ENCODE measurements around the gene CSKMT.
A peak's percentile ranks its signal among the peaks of the same experiment; 100 is the strongest.

The CSKMT gene

GRCh38 chr11:62708793-62709192, 43.7 kb downstream of the CSKMT start:
- peak overlapping the region; percentile 85 for H3K27ac ChIP-seq
- TF ChIP-seq, protein P1, sequence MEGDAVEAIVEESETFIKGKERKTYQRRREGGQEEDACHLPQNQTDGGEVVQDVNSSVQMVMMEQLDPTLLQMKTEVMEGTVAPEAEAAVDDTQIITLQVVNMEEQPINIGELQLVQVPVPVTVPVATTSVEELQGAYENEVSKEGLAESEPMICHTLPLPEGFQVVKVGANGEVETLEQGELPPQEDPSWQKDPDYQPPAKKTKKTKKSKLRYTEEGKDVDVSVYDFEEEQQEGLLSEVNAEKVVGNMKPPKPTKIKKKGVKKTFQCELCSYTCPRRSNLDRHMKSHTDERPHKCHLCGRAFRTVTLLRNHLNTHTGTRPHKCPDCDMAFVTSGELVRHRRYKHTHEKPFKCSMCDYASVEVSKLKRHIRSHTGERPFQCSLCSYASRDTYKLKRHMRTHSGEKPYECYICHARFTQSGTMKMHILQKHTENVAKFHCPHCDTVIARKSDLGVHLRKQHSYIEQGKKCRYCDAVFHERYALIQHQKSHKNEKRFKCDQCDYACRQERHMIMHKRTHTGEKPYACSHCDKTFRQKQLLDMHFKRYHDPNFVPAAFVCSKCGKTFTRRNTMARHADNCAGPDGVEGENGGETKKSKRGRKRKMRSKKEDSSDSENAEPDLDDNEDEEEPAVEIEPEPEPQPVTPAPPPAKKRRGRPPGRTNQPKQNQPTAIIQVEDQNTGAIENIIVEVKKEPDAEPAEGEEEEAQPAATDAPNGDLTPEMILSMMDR (IDR thresholded peaks at IDR 0.05) = no peak
- TF ChIP-seq ZFX (IDR thresholded peaks at IDR 0.05; ENCODE audit: borderline replicate concordance) = no peak

GRCh38 chr11:62709247-62710000, 44.3 kb downstream of the CSKMT start:
- peak overlapping the region; percentile 85 for H3K27ac ChIP-seq
- TF ChIP-seq, protein P1 (IDR thresholded peaks at IDR 0.05) = no peak
- TF ChIP-seq ZFX (IDR thresholded peaks at IDR 0.05; ENCODE audit: borderline replicate concordance) = no peak

DNA sequence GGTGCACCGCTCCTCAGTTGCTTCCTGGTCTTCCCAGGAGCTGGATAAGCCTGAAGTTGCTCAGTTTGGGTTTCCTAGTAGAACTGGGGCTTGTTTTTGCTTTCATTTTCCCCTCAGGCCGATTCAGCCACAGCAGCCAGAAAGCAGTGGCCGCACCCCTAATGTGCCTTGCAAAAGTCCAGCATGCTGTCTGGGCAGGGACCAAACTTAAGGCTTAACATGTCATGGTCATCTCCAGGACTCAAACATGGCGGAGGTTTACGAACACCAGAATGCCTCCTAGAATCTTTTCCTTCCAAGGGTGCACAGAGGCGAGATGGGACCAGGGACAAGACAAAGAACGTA, 44.9 kb downstream of the CSKMT start:
- TF ChIP-seq ZFX (IDR thresholded peaks at IDR 0.05; ENCODE audit: borderline replicate concordance) = no peak
- TF ChIP-seq, protein P1 (IDR thresholded peaks at IDR 0.05) = no peak
- H3K27ac ChIP-seq = peak overlapping the region; percentile 85

DNA sequence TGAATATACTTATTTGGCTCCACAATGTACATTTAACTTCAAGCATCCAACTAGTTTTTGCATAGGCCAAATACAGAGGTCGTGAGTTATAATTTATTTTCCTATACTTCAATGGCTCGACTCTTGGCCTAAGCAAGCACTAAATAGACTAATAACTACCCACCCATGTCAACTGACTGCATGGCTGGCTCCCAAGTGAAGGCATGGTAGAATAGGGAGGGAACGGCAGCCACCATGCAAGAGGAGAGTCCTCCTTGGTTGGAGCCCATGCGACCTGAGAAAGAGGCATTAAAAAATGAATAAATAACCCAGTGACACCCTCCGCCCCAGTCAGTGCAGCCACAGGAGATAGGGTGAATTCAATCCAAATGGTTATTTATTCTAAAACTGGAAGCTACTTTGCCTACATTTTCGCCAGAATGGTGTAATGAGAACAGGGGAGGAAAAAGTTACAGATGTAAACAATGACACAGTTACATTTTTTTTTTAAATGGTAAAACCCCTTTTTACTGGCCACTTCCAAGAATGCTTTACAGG, 47.2 kb downstream of the CSKMT start:
- no peak for TF ChIP-seq ZFX (IDR thresholded peaks at IDR 0.05; ENCODE audit: borderline replicate concordance)
- TF ChIP-seq, protein P1 (IDR thresholded peaks at IDR 0.05) = no peak
- 0 out of 2 replicates have a peak overlapping the region, but pooled peaks have one; percentile 13 for H3K27ac ChIP-seq

DNA sequence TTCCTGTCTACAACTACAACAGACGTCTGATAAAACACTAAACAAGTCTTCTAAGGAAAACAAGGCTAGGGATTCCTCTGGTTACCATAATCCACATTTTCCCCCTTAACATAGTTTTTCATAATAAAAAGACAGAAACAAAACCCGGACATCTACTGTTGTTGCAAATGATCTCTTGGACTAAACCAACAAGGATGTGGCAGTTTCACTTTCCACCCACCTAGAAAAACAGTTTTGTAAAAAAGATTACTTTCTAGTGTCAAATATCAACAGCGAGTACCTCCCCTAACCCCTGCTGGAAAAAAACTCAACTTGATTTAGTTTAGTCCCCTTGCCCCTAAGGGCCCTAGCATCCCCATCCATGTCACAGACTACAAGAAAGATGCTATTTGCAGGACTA, 47.7 kb downstream of the CSKMT start:
- 0 out of 2 replicates have a peak overlapping the region, but pooled peaks have one; percentile 13 for H3K27ac ChIP-seq
- no peak for TF ChIP-seq ZFX (IDR thresholded peaks at IDR 0.05; ENCODE audit: borderline replicate concordance)
- TF ChIP-seq, protein P1 (IDR thresholded peaks at IDR 0.05) = no peak

DNA sequence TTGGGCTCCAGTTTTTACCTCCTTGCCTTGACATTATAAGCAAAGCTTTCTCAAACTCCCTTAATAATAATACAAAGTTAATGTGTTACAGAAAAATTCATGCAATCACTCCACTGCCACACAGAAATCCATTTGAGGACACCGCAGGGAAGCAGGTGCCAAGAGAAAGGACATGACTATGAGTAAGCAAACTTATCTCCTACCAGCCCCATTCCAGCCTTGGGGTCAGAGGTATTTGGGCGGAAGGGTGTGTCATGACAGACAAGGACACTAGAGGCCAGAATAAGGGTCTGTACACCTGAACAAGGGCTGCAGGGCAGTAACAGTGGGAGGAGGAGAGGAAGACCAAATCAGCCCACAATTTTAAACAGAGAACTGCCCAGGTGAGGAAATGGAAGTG, 48.2 kb downstream of the CSKMT start:
- TF ChIP-seq, protein P1 (IDR thresholded peaks at IDR 0.05) = no peak
- no peak for TF ChIP-seq ZFX (IDR thresholded peaks at IDR 0.05; ENCODE audit: borderline replicate concordance)
- H3K27ac ChIP-seq = 0 out of 2 replicates have a peak overlapping the region, but pooled peaks have one; percentile 13

Measured in 22Rv1 (cell line).